IMR-90 (cell line): ENCODE data around the gene RTCA. TPM values are rescaled to one million over a fixed set of nuclear protein-coding genes. Genes with fewer than 3 reads are reported as not detected.

Source experiments
- ATAC-seq: fragments of 200-7000 bp; cut with Tn5 transposase; 2 replicates; pipeline ENCODE4 v1.9.1; 2020; ENCODE audit warnings: low read depth, mild to moderate bottlenecking, moderate library complexity
- BruUV-seq: library from RNA; stranded (reverse); fragments of 400-500 nt; replicated peaks from 2 replicates; lab custom pipeline; 2021; lab: Mats Ljungman, UMichigan
- CTCF ChIA-PET: fragments of 300-600 bp; formaldehyde crosslinking; extraction: SDS; loops from one replicate; lab custom pipeline; 2021; ENCODE audit warnings: antibody characterized with exemption; lab: Yijun Ruan, JAX
- POLR2A ChIA-PET: fragments of 300-600 bp; sonication (Branson Sonifier 250); formaldehyde crosslinking; loops from one replicate; lab custom pipeline; 2022; ENCODE audit warnings: antibody characterized with exemption; ENCODE audit not compliant: unreplicated experiment; lab: Charles Lee
- DNase-seq: peaks from one replicate; pipeline ENCODE4 v3.0.0; 2013
- H2AFZ ChIP-seq: replicated peaks from 2 replicates; pipeline ENCODE3; 2013; ENCODE audit warnings: low read length, mild to moderate bottlenecking; ENCODE audit not compliant: poor library complexity
- H2AK5ac ChIP-seq: 2 replicates; pipeline ENCODE4 v1.6.1; 2013; ENCODE audit warnings: low read depth, low read length, inconsistent platforms
- H2AK9ac ChIP-seq: replicated peaks from 2 replicates; pipeline ENCODE3; 2013; ENCODE audit warnings: mild to moderate bottlenecking, low read depth, low read length, moderate library complexity; ENCODE audit not compliant: poor library complexity
- H2BK120ac ChIP-seq: 2 replicates; pipeline ENCODE4 v1.6.1; 2013; ENCODE audit warnings: low read depth, low read length, inconsistent platforms
- H2BK15ac ChIP-seq: 3 replicates; pipeline ENCODE4 v1.6.1; 2013; ENCODE audit warnings: low read depth, low read length, inconsistent platforms
- H2BK20ac ChIP-seq: 2 replicates; pipeline ENCODE4 v1.6.1; 2013; ENCODE audit warnings: low read depth, mild to moderate bottlenecking, inconsistent platforms, low read length, moderate library complexity
- H2BK5ac ChIP-seq: 2 replicates; pipeline ENCODE4 v1.6.1; 2013; ENCODE audit warnings: mild to moderate bottlenecking, low read depth, low read length, inconsistent platforms; ENCODE audit not compliant: poor library complexity, severe bottlenecking
- H3K14ac ChIP-seq: replicated peaks from 2 replicates; pipeline ENCODE4 v1.6.1; 2013; ENCODE audit warnings: low read depth, low read length, inconsistent platforms
- H3K18ac ChIP-seq: 2 replicates; pipeline ENCODE4 v1.6.1; 2013; ENCODE audit warnings: low read depth, low read length, control low read depth
- H3K23ac ChIP-seq: 2 replicates; pipeline ENCODE4 v1.6.1; 2013; ENCODE audit warnings: low read depth, low read length, inconsistent platforms
- H3K27ac ChIP-seq: 2 replicates; pipeline ENCODE4 v1.5.1; 2013; ENCODE audit warnings: mild to moderate bottlenecking, control low read depth, low read length; ENCODE audit not compliant: insufficient read depth
- H3K27me3 ChIP-seq: 2 replicates; pipeline ENCODE4 v1.6.1; 2013; ENCODE audit warnings: low read length; ENCODE audit not compliant: control insufficient read depth, insufficient read depth
- H3K36me3 ChIP-seq: 2 replicates; pipeline ENCODE4 v1.6.1; 2013; ENCODE audit warnings: low read length, mixed read lengths; ENCODE audit not compliant: control insufficient read depth, insufficient read depth
- H3K4ac ChIP-seq: 2 replicates; pipeline ENCODE4 v1.6.1; 2013; ENCODE audit warnings: low read depth, low read length, inconsistent platforms
- H3K4me1 ChIP-seq: 2 replicates; pipeline ENCODE4 v1.6.1; 2013; ENCODE audit warnings: low read length, mixed read lengths; ENCODE audit not compliant: control insufficient read depth, insufficient read depth
- H3K4me2 ChIP-seq: 2 replicates; pipeline ENCODE4 v1.6.1; 2013; ENCODE audit warnings: low read depth, mild to moderate bottlenecking, control low read depth, low read length, moderate library complexity
- H3K4me3 ChIP-seq: 2 replicates; pipeline ENCODE4 v1.5.1; 2013; ENCODE audit warnings: low read depth, mild to moderate bottlenecking, control low read depth, low read length, moderate library complexity; ENCODE audit not compliant: insufficient read depth
- H3K56ac ChIP-seq: 2 replicates; pipeline ENCODE4 v1.6.1; 2013; ENCODE audit warnings: low read length, inconsistent platforms; ENCODE audit not compliant: insufficient read depth; ENCODE audit errors: extremely low read depth
- H3K79me1 ChIP-seq, 2 experiments: 2 replicates each; pipeline ENCODE4 v1.6.1; 2013; ENCODE audit warnings: low read length in 2 of 2, inconsistent platforms in 1 of 2, low read depth in 1 of 2
- H3K9ac ChIP-seq: 2 replicates; pipeline ENCODE4 v1.6.1; 2013; ENCODE audit warnings: low read depth, low read length, control low read depth
- H3K9me1 ChIP-seq: 2 replicates; pipeline ENCODE4 v1.6.1; 2013; ENCODE audit warnings: low read length, inconsistent platforms; ENCODE audit not compliant: insufficient read depth
- H3K9me3 ChIP-seq: 2 replicates; pipeline ENCODE4 v1.6.1; 2013; ENCODE audit warnings: low read length; ENCODE audit not compliant: control insufficient read depth, insufficient read depth
- H4K20me1 ChIP-seq: 2 replicates; pipeline ENCODE4 v1.6.1; 2013; ENCODE audit warnings: low read length, inconsistent platforms; ENCODE audit not compliant: insufficient read depth
- H4K5ac ChIP-seq: 2 replicates; pipeline ENCODE4 v1.6.1; 2013; ENCODE audit warnings: mild to moderate bottlenecking, low read depth, low read length, control low read depth
- H4K8ac ChIP-seq, 2 experiments: 2 replicates each; pipeline ENCODE4 v1.6.1; 2013; ENCODE audit warnings: low read depth in 2 of 2, low read length in 2 of 2, control low read depth in 1 of 2, inconsistent platforms in 1 of 2
- H4K91ac ChIP-seq: 2 replicates; pipeline ENCODE4 v1.6.1; 2013; ENCODE audit warnings: low read depth, low read length, inconsistent platforms; ENCODE audit not compliant: insufficient read depth
- CTCF ChIP-seq: conservative IDR thresholded peaks from 2 replicates; pipeline ENCODE4 v1.5.1; 2012; ENCODE audit warnings: mild to moderate bottlenecking, low read depth, low read length, improper control_type of control experiment
- ELK1 ChIP-seq: fragments of 150-350 bp; IDR thresholded peaks from 2 replicates; pipeline ENCODE4 v1.6.1; 2016; ENCODE audit warnings: low read depth, mild to moderate bottlenecking, low read length, moderate library complexity, borderline replicate concordance
- MXI1 ChIP-seq: IDR thresholded peaks from 2 replicates; pipeline ENCODE4 v1.6.1; 2012; ENCODE audit warnings: low read depth, mild to moderate bottlenecking, low read length, moderate library complexity, borderline replicate concordance
- NFE2L2 ChIP-seq: fragments of 150-350 bp; IDR thresholded peaks from 2 replicates; pipeline ENCODE4 v1.6.1; 2016; ENCODE audit warnings: low read depth, mild to moderate bottlenecking, low read length
- RAD21 ChIP-seq: IDR thresholded peaks from 2 replicates; pipeline ENCODE4 v1.6.1; 2012; ENCODE audit warnings: low read length, improper control_type of control experiment
- RCOR1 ChIP-seq: IDR thresholded peaks from 2 replicates; pipeline ENCODE4 v1.6.1; 2012; ENCODE audit warnings: mild to moderate bottlenecking, low read length, improper control_type of control experiment; ENCODE audit not compliant: insufficient replicate concordance
- RFX5 ChIP-seq: IDR thresholded peaks from 2 replicates; pipeline ENCODE4 v1.8.0; 2012; ENCODE audit warnings: low read depth, mild to moderate bottlenecking, low read length, moderate library complexity
- USF2 ChIP-seq: fragments of 150-350 bp; IDR thresholded peaks from 2 replicates; pipeline ENCODE4 v1.6.1; 2017; ENCODE audit warnings: mild to moderate bottlenecking, antibody characterized with exemption, low read length, low read depth
- WGBS, 2 experiments: methylation state at CpG; one replicate each; pipeline versions ENCODE4 v1.1.5 to v1.1.7; 2013; ENCODE audit warnings: missing lambda C conversion rate in 2 of 2; ENCODE audit not compliant: insufficient read length in 1 of 2; ENCODE audit errors: extremely low coverage in 2 of 2; 5-methylcytosine and 5-hydroxymethylcytosine counted together
- dilution Hi-C: fragments of 300-500 bp; cut with HindIII; formaldehyde crosslinking; loops from one replicate; pipeline ENCODE4 v1.14.3; 2018; ENCODE audit warnings: low sequenced_read_pairs; ENCODE audit not compliant: unreplicated experiment
- in situ Hi-C: fragments of 300-500 bp; cut with MboI; formaldehyde crosslinking; loops from 3 replicates; pipeline ENCODE4 v1.14.3; 2019; ENCODE audit warnings: low sequenced_read_pairs, inconsistent platforms, mixed read lengths
- intact Hi-C: fragments of 100-400 bp; cut with micrococcal nuclease; formaldehyde crosslinking; loops from 2 replicates; pipeline ENCODE4 v1.10.0; 2022
- polyA plus RNA-seq, 3 experiments: library from polyadenylated mRNA; depleted of rRNA; stranded (reverse); fragments of >200 nt; gene quantifications; 2 replicates each; pipeline ENCODE4 v1.2.3, GENCODE V29; 2012; ENCODE audit warnings: low replicate concordance in 1 of 3
- total RNA-seq: library from RNA; depleted of rRNA; stranded (reverse); fragments of >200 nt; gene quantifications from 2 replicates; pipeline ENCODE4 v1.2.3, GENCODE V29; 2012

The RTCA gene
- total and polyA plus RNA-seq, 2 of the 4 experiments (the other 2 are of a cell fraction), result 26.9 to 29.6 TPM

- Histone ChIP-seq H3K27me3 (peaks cover 2% of the 10 kb centered on the region; the same call in 1 of the 2 replicates), H3K4me3 (no peak overlapping the region), H3K4me2 (no peak overlapping the region), H2BK20ac (no peak overlapping the region), H3K9me3 (no peaks in the 10 kb centered on the region; the same call in 1 of the 2 replicates), H3K36me3 (no peaks in the 10 kb centered on the region), H4K20me1 (no peaks in the 10 kb centered on the region), H2AK5ac (no peak overlapping the region), H4K91ac (no peak overlapping the region), H3K14ac (no peak overlapping the region), H3K4me1 (no peaks in the 10 kb centered on the region), H3K27ac (no peak overlapping the region), H4K5ac (no peak overlapping the region), H2BK5ac (no peak overlapping the region), H2BK120ac (no peak overlapping the region), H2BK15ac (no peak overlapping the region), H3K79me1 (no peaks in the 10 kb centered on the region), H2AK9ac (no peak overlapping the region), H3K9me1 (no peaks in the 10 kb centered on the region), H3K9ac (no peak overlapping the region), H4K8ac (no peak overlapping the region), H3K56ac (no peak overlapping the region), H3K23ac (no peak overlapping the region), H2AFZ (no peak overlapping the region), H3K4ac (no peak overlapping the region), H3K18ac (no peak overlapping the region)
- BruUV-seq, result no TSS peak
- in situ Hi-C loops, result no loop called here
- CTCF ChIA-PET, result no interaction called here
- POLR2A ChIA-PET, result no interaction called here
- TF ChIP-seq NFE2L2, result no peak
- no peak for TF ChIP-seq CTCF
- TF ChIP-seq ELK1, result no peak
- TF ChIP-seq RFX5, result no peak
- no peak for TF ChIP-seq RCOR1
- no peak for TF ChIP-seq USF2
- TF ChIP-seq MXI1, result no peak
- no peak for TF ChIP-seq RAD21
- intact Hi-C loops, result no loop called here
- no peak for ATAC-seq
- DNase-seq, result no peak
- dilution Hi-C loops, result no loop called here
- WGBS, 2 experiments, result 86% methylated on average over 4 of the region's 4 CpGs; no CpG with 5 or more reads in 1 of the 2 experiments
Measured at GRCh38 chr1:100313382-100313781, 47.4 kb downstream of the RTCA start.
